ENCODE measurements around the gene ITPKC.
A peak's percentile ranks its signal among the peaks of the same experiment; 100 is the strongest.

DNA sequence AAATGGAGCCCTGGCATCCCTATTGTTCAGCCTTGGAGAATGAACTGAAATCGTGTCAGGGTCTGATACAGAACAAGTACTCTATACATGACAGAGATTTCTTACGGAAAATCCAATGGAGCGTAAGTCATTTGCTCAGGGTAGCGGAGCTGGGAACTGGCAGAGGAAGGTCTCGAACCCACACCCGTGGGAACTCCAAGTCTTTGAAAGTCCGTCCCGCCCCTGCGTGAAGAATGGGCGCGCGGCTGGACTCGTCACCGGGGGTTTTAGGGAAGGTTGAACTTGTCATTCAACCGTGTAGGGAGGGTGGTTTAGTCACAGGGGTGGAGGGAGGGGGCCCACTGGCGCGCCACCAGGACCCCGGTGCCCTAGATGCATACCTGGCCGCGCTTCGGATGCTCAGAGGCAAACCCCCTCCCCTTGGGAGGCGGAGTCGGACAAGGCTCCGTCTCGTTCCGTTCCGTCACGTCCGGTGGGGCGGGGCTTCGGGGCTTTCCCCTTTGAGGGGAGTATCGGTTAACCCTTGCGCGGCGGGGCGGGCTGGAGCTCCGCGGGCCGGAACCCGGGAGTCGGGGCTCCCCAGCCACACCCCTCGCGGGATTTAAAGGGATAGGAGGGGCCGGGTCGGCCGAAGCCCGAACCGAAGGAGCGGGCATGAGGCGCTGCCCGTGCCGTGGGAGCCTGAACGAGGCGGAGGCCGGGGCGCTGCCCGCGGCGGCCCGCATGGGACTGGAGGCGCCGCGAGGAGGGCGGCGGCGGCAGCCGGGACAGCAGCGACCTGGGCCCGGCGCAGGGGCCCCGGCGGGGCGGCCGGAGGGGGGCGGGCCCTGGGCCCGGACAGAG is at the start of gene ITPKC, which contains the start of gene COQ8B:
- TF ChIP-seq POLR2A (IDR thresholded peaks at IDR 0.05) (peak; percentile 86), CTCF (IDR thresholded peaks at IDR 0.05) (peak in 2 of 5 experiments; percentile 21 to 54), EP300 (IDR thresholded peaks at IDR 0.05; ENCODE audit: low read depth) (peak; percentile 72)
